Adrenal gland (tissue), 5 donors: ENCODE measurements around the gene MAP3K8.

Experiments
- POLR2A ChIP-seq, 2 donors: fragments of 450-650 bp; IDR thresholded peaks; one replicate each; pipeline ENCODE4 v1.6.1; 2017; ENCODE audit warnings: antibody characterized with exemption in 2 of 2, mild to moderate bottlenecking in 2 of 2, moderate library complexity in 1 of 2
- TF ChIP-seq, protein P1 (sequence below), 6 experiments: fragments of 450-650 bp in 4 of 6; fragments of 200-600 bp in 2 of 6; sonication (generic) in 1 of 6; IDR thresholded peaks; 1 replicate in 5 of 6; 2 replicates in 1 of 6; pipeline versions ENCODE4 v1.5.1 to v1.8.0; 2016 to 2021; ENCODE audit warnings: antibody characterized with exemption in 6 of 6, mild to moderate bottlenecking in 2 of 6, moderate library complexity in 1 of 6
- donor health status: DM: no; HTN: no; CAD: no.

DNA sequence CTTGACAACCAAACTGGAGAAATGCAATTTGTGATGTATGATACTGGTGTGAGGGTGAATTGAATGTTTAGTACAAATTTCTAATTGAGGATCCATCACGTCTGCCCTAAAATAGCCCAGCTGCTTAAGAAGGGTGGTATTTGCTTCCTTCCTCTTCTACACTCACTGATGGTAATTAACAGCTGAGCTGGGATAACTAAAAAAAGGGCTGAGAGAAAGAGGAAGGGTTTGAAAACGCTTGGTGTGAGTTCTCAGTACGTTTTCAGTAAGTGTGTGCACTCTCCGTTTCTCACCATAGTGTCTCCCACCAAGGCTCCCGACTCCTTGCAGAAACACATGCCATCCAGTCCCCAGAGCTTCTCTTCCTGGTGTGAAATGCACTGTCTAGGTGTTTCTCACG, 54.3 kb downstream of the MAP3K8 start:
- TF ChIP-seq, protein P1, sequence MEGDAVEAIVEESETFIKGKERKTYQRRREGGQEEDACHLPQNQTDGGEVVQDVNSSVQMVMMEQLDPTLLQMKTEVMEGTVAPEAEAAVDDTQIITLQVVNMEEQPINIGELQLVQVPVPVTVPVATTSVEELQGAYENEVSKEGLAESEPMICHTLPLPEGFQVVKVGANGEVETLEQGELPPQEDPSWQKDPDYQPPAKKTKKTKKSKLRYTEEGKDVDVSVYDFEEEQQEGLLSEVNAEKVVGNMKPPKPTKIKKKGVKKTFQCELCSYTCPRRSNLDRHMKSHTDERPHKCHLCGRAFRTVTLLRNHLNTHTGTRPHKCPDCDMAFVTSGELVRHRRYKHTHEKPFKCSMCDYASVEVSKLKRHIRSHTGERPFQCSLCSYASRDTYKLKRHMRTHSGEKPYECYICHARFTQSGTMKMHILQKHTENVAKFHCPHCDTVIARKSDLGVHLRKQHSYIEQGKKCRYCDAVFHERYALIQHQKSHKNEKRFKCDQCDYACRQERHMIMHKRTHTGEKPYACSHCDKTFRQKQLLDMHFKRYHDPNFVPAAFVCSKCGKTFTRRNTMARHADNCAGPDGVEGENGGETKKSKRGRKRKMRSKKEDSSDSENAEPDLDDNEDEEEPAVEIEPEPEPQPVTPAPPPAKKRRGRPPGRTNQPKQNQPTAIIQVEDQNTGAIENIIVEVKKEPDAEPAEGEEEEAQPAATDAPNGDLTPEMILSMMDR (IDR thresholded peaks at IDR 0.05), result no peak
- TF ChIP-seq POLR2A (IDR thresholded peaks at IDR 0.05), result no peak
